Colon (tissue), 2 donors: ENCODE data around the gene CXCL16.

Experiments
- FAIRE-seq: peaks from 2 replicates; lab custom pipeline; 2012; peaks lifted over from hg19 to GRCh38; lab: Jason Lieb, UNC
- donor health status: control.
- donor health status: control.

The CXCL16 gene

DNA sequence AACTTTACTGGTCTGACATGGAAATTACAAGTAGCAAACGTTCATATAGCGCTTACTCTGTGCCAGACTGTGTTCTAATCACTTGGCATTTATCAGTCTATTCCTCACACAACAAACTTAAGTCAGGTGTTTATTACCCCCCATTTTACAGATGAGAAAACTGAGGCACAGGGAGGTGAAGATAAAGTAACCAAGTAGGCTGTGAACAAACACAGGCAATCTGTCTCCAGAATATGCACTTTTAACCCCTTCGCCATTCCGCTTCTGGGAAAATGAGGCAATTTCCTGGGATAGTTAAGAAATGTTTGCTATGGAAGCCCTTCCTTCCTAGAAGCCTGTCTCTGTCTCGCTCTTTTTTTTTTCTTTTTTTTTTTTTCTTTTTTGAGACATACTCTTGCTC lies 12.2 kb upstream of the CXCL16 start:
- FAIRE-seq: no peak

DNA sequence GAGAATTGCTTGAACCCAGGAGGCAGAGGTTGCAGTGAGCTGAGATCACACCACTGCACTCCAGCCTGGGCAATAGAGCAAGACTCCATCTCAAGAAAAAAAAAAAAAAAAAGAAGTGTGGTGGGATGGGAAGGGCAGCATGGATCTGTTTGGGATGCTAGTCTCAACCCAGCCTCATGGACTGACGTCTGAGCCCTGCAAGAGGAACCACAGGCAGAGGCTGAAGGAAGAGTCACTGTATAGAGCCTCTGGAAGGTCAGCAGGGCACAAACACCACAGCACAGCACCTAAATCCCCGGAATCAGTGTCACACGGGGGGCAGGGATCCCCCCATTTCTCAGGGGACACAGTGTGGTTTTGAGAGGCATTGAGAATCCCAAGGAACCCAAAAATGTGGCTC lies 10.9 kb upstream of the CXCL16 start:
- no peak for FAIRE-seq

DNA sequence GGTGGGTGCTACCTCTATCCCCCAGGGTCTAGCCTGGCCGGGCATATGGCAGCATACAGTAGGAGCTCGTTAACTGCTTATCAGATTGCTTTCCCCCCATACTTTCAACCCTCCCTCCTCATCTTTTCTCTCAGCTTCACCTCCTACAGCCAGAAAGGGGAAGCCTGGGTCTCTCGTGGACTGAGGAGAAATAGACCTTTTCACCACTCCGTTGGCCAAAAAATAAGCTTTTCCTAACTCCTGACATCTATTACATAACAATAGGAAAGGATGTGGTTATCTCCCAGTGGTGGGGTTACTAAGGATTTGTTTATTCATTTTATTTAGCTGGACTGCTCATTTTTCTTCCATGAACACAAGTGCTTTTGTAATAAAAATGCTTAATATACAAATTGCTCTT lies 9.0 kb upstream of the CXCL16 start:
- FAIRE-seq: no peak

DNA sequence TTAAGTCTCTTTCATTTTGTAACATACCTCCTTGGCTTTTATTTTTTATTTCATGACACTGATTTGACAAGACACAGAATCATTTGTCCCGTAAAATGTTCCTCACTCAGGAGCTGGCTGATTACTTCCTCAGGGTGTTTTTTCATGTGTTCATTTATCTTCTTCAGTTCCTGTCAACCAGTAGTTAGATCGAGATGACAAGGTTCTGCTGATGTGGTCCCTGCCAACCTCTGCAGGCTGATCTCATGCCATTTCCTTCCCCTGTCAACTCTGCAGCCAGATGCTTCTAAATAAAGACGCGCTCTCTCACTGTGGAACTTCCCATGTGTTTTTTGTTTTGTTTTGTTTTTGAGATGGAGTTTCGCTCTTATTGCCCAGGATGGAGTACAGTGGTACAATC lies 8.1 kb upstream of the CXCL16 start:
- FAIRE-seq: no peak

DNA sequence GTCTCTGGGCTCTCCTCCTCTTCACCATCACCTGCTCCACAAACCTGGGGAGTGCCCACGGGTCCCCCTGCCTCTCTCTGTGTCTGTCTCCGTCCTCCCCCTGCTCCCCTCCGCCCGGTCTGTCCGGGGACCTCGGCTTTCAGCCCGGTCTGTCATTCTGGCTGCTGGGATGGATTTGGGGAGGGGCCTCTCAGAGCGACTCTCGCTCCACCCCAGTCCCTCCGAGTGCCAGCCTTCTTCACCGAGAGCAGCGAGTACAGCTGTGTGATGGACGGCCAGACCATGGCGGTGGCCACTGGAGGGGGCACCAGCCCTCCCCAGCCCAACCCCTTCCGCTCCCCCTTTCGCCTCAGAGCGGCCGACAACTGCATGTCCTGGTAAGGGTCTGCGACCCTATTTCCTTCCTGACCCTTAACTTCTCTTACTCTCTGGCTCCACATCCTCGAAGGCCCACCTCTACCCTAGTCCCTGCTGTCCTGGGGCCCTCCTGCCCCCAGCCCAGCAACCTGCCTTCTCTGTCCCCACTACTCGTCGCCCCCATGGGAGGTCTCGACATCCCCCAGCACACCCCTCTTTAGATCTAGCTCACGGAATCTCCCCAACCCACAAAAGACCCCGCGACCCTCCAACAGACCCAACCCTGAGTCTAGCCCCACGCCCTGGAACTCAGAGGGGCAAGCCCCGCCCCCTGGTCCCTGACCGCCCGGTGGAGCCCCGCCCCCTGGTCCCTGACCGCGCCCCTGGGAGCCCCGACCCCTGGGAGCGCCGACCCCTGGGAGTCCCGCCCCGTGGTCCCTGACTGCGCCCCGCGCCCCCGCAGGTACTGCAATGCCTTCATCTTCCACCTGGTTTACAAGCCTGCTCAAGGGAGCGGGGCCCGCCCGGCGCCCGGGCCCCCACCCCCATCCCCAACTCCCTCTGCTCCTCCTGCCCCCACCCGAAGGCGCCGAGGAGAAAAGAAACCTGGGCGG lies 5.6 kb upstream of the CXCL16 start:
- no peak for FAIRE-seq

DNA sequence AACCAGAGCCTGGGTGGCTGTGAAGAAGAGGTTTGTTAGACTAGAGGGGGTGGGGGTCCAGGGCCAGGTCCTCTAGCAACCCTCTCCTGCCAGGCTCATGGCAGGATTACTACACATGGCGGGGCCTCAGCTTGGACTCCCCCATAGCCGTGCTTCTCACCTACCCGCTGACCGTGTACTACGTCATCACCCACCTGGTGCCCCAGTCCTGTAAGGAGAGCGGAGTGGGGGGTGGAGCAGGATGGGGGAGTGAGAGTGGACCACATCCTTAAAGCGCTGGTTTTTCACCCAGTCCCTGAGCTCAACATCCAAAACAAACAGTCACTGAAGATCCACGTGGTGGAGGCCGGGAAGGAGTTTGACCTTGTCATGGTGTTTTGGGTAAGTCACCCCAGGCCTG lies 4.2 kb upstream of the CXCL16 start:
- no peak for FAIRE-seq

DNA sequence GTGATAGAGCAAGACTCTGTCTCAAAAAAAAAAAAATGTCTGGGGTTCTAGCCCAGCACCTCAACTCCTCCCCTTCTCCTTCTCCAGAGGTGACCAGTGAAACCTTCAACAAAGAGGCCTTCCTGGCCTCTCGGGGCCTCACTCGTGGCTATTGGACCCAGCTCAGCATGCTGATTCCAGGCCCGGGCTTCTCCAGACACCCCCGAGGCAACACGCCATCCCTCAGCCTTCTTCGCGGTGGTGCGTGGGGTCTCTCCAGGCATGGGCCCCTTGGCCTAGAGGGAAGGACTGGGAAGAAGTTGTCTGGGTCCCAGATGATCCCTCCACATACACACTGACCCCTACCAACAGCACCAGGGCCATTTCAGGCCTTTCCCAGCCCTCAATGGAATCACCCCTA lies 3.5 kb upstream of the CXCL16 start:
- no peak for FAIRE-seq

DNA sequence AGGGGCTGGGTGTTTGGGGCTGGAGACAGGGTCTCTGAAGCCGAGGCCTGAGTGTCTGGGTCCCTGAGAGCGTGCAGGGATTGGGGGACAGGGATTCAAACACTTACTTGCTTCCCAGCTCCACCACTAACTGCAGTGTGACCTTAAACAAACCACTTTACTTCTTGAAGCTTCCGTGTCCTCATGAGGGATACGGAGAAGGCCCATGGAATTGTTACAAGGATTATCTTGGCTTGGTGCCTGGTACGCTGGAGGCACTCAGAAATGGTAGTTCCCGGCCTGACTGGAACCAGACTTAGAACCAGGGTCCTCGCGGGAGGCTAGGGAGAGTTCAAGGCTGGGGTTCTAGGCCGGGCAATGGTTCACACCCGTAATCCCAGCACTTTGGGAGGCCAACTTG lies 2.9 kb upstream of the CXCL16 start:
- no peak for FAIRE-seq

DNA sequence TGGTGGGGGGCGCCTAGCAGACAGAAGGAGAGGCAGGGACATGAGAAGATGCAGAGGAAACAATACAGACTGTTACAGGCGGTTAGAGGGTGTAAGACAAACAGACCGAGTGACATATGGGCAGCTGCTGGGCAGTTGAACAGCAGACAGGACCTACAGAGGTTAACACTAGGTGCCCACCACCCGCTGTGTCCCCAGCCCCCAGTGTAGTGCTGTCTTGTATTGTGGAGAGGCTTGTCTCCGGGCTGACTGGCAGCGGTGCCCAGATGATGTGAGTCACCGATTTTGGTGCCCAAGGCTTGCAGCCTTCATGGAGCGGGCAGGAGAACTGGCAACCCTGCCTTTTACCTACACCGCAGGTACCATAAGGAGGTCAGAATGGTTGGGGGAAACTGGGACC lies 2.4 kb upstream of the CXCL16 start:
- no peak for FAIRE-seq

DNA sequence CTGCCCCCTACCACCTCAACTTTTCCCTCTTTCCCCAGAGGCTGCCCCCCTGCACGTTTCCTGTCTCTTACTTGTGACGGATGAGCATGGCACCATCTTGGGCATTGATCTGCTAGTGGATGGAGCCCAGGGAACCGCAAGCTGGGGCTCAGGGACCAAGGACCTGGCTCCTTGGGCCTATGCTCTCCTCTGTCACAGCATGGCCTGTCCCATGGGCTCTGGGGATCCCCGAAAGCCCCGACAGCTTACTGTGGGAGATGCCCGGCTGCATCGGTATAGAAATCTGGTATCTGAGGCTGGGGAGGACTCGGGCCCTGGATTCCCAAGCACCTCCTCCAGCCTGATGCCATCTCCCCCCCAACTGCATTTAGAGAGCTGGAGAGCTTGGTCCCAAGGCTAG lies 1.8 kb upstream of the CXCL16 start:
- FAIRE-seq: no peak

DNA sequence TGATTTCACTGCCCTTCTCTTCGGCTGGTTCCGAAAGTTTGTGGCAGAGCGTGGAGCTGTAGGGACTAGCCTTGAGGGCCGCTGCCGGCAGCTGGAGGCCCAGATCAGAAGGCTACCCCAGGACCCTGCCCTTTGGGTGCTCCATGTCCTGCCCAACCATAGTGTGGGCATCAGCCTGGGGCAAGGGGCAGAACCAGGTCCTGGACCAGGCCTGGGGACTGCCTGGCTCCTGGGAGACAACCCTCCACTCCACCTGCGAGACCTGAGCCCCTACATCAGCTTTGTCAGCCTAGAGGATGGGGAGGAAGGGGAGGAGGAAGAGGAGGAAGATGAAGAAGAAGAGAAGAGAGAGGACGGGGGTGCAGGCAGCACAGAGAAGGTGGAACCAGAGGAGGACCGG lies 856 bp upstream of the CXCL16 start:
- no peak for FAIRE-seq

DNA sequence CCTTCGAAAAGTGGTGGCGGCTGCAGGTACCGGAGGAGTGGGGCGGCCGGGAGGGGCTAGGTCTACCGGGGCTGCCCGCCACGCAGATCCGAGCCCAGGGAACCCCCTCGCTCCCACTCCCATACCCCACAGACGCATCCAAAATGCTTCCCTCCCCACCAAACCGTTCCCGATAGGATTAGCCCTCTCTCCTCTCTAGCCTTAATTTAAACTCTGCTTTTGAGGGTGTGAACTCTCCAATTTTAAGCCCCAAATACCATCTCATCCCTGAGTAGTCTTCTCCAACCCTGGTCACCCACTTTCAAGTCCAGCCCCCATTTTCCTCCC lies 260 bp upstream of the CXCL16 start:
- no peak for FAIRE-seq

DNA sequence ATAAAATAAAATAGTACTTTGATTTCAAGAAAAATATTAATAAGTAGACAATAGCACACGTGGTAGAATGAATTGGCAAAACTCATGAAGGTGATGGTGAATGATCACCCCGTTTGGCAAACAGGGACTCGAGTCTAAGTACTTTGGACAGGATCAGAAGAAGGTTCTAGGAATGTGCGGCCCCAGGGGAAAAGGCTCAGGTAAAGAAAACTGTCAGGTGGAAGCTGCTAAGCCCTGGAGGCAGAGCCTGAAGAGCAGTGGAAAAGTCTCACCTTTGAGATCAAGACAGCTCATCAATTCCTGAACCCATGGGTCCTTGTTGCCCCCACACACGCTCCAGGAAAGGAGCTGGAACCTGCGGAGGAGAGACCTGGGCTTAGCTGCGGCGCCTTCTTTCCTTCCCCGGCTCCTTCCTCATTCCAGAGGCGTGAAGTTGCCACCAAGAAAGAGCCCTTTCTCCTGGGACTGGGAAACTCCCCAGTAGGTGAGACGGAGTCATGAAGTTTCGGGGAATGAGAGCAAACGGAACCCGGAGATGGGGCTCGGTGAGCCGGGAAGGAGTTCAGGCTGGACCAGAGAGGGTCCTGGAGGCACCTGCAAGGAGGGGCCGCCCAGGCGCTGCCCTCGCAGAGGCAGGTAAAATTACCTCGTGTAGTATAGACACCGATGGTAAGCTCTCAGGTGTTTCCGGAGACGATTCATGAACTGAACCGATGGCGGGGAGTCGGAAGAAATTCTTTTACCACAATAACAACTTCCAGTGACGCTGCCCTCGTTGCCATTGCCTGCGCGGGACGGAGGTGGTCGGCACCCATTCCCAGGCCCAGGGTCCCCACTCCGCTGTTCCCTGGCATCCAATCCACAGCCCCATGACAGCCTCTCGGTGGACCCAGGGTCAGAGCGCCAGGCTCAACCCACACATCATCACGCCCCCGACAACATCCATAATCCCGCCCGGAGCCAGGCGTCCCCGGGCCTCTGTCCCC lies 1.3 kb downstream of the CXCL16 start:
- no peak for FAIRE-seq

DNA sequence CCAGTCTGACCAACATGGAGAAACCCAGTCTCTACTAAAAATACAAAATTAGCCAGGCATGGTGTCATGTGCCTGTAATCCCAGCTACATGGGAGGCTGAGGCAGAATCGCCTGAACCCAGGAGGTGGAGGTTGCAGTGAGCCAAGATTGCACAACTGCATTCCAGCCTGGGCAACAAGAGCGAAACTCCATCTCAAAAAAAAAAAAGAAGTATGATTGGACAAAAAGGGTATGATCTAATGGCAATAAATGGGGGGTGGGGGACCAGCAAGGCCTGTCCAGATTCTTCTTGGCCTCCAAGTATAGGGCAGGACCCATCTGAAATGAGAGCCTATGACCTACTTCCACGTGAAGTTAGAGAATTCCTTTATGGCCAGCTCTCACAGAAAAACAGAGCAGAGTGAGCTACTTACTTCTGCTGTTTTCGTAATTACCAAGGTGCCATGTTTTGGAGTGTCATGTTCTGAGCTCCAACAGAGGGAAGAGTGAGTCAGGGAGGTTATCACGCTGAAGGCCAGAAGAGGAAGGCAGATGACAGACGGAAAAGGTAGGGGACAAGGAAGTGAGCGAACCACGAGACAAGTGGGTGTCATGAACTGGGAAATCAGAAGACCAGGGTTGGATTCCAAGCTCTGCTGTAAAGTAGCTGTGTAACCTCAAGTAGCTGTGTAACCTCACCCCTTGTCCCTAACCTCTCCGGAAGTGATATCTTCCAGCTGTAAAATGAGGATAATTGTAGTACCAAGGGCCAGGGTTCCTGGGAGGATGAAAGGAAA lies 3.7 kb downstream of the CXCL16 start:
- no peak for FAIRE-seq

DNA sequence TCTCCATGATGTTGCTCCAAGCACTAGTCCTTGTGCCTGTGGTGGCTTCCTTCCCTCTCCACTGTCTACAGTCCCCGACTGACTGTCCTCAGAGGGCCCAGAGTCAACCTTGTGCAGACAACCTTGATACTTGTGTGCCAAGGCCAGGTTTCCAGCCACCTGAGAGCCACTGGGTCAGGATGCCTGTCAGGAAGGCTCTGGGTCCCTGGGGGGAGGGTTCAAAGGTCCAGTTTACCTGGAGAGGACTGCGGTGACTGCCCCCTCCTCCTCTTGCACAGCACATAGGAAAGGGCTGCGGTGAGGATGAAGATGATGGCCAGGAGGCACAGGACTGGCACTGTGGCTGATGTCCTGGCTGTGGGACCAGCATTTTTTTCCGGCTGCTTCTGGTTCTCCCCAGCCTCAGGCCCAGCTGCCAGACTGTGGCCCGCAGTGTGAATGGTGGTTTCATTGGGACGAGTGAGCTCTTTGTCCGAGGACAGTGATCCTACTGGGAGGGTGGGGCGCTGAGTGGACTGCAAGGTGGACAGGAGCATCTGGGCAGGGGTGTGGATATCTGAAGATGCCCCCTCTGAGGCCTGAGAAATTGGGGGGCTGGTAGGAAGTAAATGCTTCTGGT lies 4.8 kb downstream of the CXCL16 start:
- no peak for FAIRE-seq

DNA sequence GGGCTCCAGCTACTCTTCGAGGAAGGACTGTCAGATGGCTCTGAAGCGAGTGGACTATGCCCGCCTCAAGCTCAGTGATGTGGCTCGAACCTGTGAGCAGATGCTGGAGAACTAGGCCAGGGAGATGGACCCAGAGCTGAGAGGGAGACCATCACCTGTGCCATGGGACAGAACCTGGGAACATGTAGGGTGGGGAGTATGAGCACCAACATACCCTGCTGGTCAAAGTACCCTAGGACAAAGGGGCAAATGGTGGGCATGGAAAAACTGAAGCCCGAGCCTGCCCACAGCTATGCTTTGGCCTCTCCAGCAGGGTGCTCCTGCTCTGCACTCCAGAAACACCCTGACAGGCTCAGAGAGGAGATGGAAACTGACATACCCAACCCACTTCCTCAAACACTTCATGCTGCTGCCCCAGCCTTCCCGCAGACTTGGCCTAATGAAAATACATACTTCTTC lies 6.6 kb downstream of the CXCL16 start:
- FAIRE-seq: no peak

DNA sequence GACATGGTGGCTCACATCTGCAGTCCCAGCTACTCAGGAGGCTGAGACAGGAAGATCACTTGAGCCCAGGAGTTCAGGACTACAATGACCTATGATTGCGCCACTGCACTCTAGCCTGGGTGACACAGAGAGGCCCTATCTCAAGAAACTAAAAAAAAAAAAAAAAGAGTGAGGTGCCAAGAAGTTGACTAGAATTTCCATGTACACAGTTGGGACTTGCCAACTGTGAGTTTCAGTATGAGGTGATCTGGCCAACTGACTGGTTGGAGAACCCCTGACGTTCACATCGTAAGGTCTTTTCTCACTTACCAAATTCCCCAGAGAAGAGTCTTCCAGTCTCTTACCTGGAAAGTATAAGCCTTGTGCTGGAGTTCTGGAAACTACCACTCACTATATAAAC lies 11.6 kb downstream of the CXCL16 start:
- no peak for FAIRE-seq

DNA sequence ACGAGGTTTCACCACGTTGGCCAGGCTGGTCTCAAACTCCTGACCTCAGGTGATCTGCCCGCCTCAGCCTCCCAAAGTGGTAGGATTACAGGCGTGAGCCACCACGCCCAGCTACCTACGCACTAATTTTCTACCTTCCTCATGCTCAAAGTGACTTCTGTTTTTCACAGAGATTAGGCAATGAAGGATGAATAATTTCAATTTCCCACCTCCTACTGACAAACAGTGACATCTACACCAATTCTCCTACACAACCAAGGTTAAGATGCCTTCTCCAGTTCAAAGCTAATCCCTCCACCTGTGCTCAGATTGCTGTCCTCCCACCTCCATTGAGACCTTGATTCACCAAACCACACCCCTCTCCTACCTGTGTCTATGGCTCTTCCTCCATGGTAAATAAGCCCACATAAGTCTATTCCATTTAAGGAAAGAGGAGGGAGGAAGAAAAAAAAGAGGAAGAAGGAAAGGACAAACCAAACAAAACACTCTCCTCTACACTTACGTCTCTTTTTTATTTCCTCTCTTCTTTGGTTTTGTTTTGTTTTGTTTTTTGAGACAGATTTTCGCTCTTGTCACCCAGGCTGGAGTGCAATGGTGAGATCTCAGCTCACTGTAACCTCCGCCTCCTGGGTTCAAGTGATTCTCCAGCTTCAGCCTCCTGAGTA lies 13.9 kb downstream of the CXCL16 start:
- FAIRE-seq: no peak

DNA sequence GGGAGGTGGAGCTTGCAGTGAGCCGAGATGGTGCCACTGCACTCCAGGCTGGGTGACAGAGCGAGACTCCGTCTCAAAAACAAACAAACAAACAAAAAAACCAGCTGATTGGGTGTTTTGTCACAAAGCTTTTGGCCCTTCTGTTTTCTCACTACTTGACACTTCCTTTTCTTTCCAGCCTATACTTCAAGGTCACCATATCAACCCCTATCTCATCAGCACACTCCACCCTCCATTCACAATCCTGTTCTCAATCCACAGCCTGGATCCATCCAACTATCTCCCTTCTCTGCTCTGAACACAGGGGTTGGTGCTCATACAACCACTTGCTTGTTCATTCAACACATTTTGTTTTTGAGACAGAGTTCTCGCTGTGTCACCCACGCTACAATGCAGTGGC lies 15.1 kb downstream of the CXCL16 start:
- no peak for FAIRE-seq

DNA sequence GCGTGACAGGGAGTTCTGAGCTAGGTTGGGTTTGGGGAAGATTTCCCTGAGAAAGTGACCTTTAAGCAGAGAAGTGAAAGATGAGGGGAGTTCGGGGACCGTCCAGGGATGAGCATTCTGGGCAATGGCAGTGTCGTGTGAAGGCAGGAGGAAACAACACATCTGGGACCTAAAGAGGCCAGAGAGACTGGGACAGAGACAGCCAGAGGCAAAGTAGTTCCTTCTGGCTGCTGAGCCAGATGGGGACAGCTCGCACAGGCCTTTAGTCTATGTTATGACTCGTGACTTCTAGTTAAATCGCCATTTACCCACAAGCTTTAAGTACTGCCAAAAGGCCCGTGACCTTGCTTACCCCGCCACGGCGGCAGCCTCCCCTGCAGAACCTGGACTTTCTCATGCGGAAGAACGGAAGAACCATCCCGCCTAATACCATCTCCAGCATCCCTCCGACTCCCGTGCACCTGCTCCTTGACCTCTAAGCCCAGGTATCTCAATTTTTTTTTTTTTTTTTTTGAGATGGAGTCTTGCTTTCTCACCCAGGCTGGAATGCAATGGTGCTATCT lies 17.0 kb downstream of the CXCL16 start:
- FAIRE-seq: no peak
